IPS-18c (cell line): ENCODE measurements around the gene NMRAL1.

ENCODE experiments used
- H3K4me3 ChIP-seq: 2 replicates; pipeline ENCODE4 v1.7.0; 2013; ENCODE audit warnings: low read depth, mild to moderate bottlenecking, low read length, moderate library complexity; ENCODE audit not compliant: insufficient read depth
- H3K9me3 ChIP-seq: one replicate; pipeline ENCODE4 v1.6.1; 2013; ENCODE audit warnings: mild to moderate bottlenecking, low read length, moderate library complexity; ENCODE audit not compliant: control insufficient read depth, insufficient read depth

Gene NMRAL1

DNA sequence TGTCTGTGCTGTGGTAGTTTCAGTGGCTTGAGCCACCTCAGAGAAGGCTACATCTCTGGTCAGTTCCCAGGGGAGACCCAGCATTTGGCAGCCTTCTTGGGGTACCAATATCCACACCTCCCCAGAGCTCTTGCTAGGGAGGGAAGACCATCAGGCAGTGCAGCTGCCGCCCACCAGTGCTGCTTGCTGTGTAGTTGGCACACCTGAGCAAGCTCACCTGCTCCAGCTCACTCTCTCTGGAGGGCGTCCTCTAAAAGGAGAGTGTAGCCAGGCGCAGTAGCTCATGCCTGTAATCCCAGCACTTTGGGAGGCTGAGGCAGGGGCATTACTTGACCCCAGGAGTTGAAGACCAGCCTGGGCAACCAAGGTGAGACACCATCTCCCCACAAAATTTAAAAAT is 34.4 kb upstream of the NMRAL1 start:
- Histone ChIP-seq H3K9me3 (peaks cover 2% of the 10 kb centered on the region), H3K4me3 (no peak overlapping the region)

DNA sequence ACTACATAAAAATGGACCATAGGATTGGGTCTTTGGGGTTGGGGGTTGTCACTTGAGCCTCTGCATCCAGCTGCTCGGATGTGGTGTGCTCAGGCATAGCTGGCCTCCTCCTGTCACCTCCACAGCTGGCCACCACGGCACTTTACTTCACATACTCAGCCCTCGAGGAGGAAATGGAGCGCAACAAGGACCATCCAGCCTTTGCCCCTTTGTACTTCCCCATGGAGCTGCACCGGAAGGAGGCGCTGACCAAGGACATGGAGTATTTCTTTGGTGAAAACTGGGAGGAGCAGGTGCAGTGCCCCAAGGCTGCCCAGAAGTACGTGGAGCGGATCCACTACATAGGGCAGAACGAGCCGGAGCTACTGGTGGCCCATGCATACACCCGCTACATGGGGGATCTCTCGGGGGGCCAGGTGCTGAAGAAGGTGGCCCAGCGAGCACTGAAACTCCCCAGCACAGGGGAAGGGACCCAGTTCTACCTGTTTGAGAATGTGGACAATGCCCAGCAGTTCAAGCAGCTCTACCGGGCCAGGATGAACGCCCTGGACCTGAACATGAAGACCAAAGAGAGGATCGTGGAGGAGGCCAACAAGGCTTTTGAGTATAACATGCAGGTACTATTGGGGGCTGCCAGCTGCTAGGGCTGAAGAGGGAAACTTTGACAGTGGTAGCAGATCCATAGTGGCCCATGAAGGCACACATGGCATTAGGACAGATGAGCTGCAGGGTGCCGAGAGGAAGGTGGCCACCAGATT is 33.3 kb upstream of the NMRAL1 start:
- peaks cover 2% of the 10 kb centered on the region for H3K9me3 ChIP-seq
- no peak overlapping the region for H3K4me3 ChIP-seq

DNA sequence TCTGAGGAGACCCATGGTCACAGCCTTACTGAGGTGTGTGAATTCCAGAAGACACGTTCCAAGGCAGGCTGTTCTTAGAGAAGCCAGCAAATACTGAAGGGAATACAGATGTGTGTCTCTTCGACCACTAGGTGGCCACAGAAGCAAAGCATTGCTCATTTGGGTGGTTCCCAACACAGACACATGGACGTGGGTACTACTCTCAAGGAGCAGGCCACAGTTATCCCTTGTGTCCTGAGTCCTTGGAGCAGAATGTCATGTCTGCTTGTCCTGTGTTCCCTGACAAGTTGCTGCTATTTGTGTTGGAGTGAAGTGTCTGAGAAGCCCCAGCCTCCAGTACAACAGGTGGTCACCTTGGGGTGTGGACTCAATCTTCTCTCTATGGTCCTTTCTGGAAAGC is 32.0 kb upstream of the NMRAL1 start:
- H3K4me3 ChIP-seq, result no peak overlapping the region
- no peaks in the 10 kb centered on the region for H3K9me3 ChIP-seq

DNA sequence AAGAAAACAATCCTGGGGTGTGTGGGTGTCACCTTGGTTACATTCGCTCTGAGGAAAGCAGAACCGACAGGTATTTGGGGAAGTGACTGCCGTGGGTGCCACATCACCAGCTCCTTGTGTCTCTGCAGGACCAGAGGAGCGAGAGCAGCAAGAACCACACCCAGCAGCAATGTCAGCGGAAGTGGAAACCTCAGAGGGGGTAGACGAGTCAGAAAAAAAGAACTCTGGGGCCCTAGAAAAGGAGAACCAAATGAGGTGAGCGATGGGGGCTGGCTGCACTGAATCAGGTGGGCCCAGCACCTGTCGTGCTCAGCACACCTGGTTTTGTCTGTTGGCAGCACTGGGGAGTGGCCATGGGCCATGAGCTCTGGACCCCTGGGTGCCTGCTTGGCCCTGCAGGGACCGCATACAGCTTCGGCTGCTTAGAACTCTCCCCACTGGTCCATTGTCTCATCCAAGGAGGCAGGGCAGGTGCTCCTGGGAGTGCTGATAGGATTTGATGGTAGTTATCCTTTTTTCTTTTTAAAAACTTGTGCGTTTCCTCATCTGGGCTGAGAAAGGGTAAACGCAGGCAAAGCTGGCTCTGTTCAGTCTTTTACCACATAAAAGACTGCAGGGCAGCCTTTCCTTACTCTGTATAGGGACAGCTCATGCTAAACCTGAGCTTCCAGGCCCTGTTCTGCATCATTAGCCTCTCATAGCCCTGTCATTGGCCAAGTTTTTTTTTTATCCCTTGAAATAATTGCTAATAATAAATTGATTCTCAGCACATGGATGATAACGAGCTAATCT is 31.1 kb upstream of the NMRAL1 start:
- H3K9me3 ChIP-seq, result peaks cover under 1% of the 10 kb centered on the region
- H3K4me3 ChIP-seq, result no peak overlapping the region

DNA sequence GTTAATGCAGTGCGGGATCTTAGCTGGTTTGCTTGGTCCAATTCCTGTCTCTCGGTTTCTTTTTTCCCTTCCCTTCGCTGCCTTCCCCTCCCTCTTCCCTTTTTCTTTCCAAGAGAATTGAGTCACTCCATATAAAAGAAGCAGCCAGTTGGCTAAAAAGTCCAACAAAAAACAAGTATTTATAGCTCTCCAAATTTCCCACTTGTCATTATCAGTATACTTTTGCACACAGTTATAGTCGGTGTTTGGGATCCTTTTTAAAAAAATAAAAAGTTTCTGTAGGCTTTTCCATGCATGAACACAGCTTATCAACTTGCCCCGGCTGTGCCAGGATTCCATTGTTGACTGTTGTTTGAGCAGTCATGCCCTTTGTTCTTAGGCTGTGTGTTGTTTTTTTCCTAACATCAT is 26.6 kb upstream of the NMRAL1 start:
- Histone ChIP-seq H3K4me3 (no peak overlapping the region), H3K9me3 (peaks cover 2% of the 10 kb centered on the region)

DNA sequence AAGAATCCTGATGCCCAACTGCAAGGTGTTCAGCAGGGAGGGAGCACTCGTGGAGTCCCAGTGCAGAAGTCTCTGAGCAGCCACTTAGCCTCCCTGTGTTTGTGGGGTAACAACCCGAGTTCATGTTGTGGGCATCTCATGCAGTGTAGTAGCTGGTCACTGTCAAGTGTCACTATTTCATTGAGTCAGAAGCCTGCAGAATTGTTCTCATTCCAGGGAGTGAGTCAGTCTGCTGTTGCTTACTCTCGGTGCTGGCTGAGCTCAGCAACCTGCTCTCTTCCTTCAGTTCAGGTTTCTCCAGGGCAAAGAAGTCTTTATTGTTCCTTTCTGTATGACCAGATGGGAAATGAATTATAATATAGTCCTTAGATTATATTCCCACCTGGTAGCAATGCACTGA is 25.8 kb upstream of the NMRAL1 start:
- peaks cover 2% of the 10 kb centered on the region for H3K9me3 ChIP-seq
- H3K4me3 ChIP-seq, result no peak overlapping the region

DNA sequence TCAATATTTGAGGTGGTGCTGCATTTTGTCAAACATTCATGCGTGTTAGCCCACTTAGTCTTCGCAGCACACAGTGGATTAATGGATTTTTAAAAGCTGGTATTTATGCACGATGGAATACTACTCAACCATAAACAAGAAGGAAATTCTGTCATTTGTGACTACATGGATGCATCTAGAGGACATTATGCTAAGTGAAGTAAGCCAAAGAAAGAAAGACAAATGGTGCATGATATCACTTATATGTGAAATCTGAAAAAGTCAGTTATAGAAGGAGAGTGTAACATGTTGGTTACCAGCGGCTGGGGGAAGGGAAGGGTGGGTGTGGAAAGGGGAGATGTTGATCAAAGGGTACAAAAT is 24.8 kb upstream of the NMRAL1 start:
- Histone ChIP-seq H3K4me3 (no peak overlapping the region), H3K9me3 (peaks cover 2% of the 10 kb centered on the region)

DNA sequence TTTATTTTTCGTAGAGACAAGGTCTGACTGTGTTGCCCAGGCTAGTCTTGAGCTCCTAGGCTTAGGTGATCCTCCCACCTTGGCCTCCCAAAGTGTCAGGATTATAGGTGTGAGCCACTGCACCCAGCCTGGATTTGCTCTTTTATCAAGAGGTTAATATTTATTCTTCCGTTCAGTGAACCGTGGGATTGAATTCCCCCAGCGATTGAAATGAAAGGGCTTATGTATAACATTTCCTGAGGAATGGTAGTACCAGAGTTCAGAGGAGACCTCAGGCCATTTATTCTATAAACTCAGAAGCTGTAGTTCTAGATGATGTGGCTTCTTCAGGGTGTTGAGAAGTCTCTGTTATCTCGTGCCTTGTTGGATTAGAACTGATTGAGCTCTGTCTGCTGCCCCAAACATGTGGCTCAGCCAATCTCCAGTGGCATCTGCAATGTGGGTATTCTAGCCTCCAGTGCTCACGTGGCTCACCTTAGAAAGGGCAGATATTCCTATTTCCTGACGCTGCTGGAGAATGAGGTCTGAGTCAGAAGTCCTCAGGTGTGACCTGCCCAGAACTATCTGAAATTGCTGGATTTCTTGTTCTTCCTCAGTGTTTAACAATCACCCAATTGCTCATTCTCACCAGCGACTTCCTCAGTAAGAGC is 24.2 kb upstream of the NMRAL1 start:
- Histone ChIP-seq H3K4me3 (no peak overlapping the region), H3K9me3 (peaks cover 2% of the 10 kb centered on the region)

DNA sequence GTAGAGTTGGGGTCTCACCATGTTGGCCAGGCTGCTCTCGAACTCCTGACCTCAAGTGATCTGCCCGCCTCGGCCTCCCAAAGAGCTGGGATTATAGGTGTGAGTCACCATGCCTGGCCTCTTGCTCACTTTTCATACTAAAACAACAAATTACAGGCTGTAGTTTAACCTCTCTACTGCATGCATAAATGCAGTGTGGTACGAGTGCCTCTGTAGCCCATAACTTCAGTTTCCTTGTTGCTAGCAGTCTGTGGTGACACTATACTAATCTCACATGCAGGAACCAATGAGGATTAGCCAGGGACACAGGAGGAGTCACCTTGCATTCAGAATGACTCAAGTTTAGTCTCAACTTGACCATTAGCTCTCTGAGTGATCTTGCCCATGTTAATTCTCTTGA is 21.9 kb upstream of the NMRAL1 start:
- Histone ChIP-seq H3K4me3 (no peak overlapping the region), H3K9me3 (peaks cover 2% of the 10 kb centered on the region)

DNA sequence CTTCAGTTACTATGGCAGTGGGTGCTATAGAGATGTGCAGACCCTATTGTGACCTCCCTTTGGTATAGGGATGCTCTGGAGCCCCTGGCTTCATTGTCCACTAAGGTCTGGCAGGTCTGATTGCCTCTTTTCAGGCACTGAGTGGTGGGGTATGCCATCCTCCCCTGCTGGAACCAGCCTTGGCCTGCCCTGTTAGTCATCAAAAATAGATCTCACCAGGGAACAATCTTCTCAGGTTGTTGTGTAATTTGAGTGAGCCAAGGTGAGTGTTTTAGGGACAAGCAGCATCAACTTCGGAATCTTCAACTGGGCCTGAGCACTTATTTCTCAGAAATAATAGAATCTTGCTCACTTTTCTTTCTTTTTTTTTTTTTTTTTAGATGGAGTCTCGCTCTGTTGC is 21.3 kb upstream of the NMRAL1 start:
- no peak overlapping the region for H3K4me3 ChIP-seq
- H3K9me3 ChIP-seq, result peaks cover 2% of the 10 kb centered on the region

DNA sequence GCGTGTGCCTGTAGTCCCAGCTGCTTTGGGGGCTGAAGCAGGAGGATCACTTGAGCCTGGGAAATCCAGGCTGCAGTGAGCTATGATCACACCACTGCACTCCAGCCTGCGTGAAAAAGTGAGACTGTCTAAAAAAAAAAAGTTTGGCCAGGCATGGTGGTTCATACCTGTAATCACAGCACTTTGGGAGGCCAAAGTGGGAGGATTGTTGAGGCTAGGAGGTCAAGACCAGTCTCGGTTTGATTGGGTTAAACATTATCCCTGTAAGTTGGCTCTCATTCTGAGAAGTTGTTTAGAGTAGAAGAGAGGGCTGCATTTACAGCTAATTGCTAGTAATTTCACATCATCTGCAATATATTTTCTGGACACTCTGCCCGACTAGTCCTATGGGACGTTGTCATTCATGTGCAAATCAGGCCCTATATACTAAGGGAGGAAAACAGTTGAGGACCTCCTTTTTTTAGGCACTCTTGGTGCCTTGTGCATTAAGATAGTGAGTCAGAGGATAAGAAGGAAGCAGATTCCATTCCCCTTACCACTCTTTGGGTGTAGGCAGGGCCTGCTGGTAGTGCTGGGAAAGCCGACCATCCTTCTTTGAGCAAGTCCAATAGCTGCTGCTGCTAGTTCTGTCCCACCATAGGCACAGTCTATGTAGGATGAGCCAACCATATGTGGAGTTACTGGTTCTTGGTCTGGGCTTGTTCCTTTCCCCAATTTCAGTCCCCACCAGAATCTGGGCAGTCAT is 20.5 kb upstream of the NMRAL1 start:
- no peak overlapping the region for H3K4me3 ChIP-seq
- no peaks in the 10 kb centered on the region for H3K9me3 ChIP-seq

DNA sequence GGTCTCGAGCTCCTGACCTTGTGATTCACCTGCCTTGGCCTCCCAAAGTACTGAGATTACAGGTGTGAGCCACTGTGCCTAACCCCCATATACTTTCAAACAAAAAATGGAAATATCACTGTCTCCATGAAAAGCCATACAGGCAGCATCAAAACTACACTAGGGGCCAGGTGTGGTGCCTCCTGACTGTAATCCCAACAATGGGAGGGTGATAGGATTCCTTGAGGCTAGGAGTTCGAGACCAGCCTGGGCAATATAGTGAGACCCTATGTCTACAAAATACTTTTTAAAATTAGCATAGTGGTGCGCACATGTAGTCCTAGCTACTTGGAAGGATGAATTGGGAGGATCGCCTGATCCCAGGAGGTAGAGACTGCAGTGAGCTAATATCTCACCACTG is 17.5 kb upstream of the NMRAL1 start:
- Histone ChIP-seq H3K9me3 (no peaks in the 10 kb centered on the region), H3K4me3 (no peak overlapping the region)

DNA sequence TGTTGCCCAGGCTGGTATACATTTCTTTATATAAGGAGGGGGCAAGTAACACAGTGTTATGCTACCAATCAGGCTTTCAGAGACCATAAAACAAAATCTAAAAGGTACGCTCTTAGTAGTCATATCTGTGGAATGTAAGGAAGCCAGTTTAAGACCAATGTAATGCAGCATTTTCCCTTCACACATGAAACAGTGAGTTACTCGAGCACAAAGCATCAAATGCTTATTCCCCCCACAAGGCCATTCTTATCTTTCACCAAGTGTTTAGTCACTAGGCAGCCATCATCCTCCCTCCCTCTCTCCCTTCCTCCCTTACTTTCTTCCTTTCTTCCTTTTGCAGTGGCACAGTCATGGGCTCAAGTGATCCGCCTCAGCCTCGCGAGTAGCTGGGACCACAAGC is 14.6 kb upstream of the NMRAL1 start:
- H3K4me3 ChIP-seq, result no peak overlapping the region
- no peaks in the 10 kb centered on the region for H3K9me3 ChIP-seq

DNA sequence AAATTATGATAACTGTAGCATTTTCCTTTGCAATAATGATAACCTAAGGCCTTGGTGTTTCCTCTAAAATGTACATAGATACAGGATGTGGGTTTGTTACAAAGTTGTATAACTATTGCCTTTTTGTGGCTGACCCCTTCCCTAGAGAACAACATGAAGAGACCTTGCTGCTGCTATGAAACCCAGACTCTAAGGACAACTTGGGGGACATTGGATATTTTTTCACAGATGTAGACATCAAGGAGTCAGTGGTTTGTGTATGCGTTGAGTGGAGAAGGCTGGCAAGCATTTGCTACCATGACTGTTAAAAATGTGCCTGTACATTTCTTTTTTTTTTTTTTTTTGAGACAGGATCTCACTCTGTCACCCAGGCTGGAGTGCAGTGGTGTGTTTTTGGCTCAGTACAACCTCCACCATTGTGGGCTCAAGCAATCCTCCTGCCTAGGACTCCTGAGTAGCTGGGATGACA is 14.1 kb upstream of the NMRAL1 start:
- H3K4me3 ChIP-seq, result no peak overlapping the region

DNA sequence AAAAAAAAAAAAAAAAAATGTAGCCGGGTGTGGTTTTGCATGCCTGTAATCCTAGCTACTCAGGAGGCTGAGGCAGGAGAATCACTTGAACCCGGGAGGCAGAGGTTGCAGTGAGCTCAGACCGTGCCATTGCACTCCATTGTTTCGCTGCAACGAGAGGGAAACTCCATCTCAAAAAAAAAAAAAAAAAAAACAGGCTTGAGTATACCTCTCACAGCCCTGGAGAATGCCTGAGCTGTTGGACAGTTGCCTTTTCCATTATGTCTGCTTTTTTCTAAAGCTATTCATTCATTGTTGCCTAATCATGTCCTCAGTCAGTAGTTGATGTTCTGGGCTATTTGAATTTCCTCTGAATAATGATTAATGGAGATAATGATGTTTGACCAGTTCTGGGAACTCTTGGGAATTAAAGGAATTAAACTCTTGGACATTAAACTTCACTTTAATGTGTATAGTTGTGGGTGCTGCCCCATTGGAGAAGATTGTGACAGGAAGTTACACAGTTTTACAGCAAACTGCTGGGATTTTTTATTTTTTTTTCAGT is 13.6 kb upstream of the NMRAL1 start:
- H3K9me3 ChIP-seq, result no peaks in the 10 kb centered on the region
- H3K4me3 ChIP-seq, result no peak overlapping the region

More for the DNA sequence above, 14.1 kb upstream of the NMRAL1 start:
- no peaks in the 10 kb centered on the region for H3K9me3 ChIP-seq

DNA sequence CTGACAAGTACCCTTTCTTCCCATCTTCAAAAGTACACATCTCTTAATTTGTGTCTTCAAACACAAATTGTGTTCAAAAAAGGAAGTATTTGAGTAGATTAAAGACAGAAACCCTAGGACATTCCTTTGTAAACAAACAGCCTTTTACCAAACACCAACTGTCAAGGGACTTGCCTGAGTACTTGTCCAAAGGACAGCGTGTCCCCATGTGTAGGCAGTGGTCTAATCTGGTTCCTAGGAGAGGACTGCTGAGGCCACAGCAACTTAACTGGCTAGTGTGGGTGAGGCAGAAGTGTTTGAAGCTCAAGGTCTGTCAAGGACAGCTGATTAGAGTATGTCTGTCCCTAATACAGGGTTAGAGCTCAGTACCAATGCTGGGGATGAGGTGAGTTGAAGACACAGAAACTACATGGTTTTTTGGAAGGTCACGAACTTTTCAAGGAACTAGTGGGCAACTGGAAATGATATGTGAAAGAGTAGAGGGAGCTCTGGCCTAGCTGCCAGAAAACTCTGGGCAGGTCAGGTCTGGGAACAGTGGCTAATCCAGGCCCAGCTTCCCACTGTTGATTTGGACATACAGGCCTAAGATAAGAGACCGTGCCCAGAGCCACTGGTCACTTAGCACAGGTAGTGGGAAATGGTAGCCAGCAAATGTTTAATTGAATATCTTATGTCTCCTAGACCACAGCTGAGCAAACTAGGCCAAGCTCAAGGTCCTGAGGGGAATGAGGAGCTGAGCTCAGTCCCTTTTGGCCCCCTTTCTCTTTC is 11.9 kb upstream of the NMRAL1 start:
- H3K9me3 ChIP-seq, result no peaks in the 10 kb centered on the region
- no peak overlapping the region for H3K4me3 ChIP-seq
